ENCODE results near the gene CARD11.

Gene CARD11

DNA sequence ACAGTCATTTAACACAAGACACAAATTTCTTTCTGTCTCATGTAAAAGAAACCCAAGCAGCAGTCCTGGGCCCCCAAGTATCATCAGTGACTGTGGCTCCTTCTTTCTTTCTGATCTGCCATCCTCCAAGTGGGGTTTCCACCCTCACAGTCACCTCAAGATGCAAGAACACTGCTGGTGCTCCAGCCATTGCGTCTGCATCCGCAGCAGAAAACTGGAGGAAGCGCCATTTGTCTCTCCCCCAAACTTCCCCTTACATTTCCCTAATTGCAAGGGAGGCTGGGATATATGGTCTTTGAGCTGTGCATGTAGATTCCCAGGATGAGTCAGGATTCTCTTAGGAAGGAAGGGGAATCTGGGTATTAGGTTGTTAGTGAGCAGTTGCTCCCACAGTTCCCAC is 138.6 kb downstream of the CARD11 start:
- Histone ChIP-seq H3K4me3 (ENCODE audit: low read depth in 1 of 2, low read length in 1 of 2) (no peak overlapping the region), H3K9me3 (no peaks in the 10 kb centered on the region), H3K27me3 (no peaks in the 10 kb centered on the region), H3K4me1 (ENCODE audit: control insufficient read depth in 1 of 2, insufficient read depth in 1 of 2, low read depth in 1 of 2, low read length in 1 of 2) (no peaks in the 10 kb centered on the region), H3K36me3 (no peaks in the 10 kb centered on the region), H3K27ac (no peak overlapping the region)
- no peak for TF ChIP-seq CTCF (IDR thresholded peaks at IDR 0.05)

- Histone ChIP-seq H3K36me3 (no peaks in the 10 kb centered on the region), H3K9me3 (no peaks in the 10 kb centered on the region), H3K27me3 (no peaks in the 10 kb centered on the region), H3K4me1 (ENCODE audit: control insufficient read depth in 1 of 2, insufficient read depth in 1 of 2, low read depth in 1 of 2, low read length in 1 of 2) (no peaks in the 10 kb centered on the region), H3K4me3 (ENCODE audit: low read depth in 1 of 2, low read length in 1 of 2) (no peak overlapping the region), H3K27ac (no peak overlapping the region)
- no peak for TF ChIP-seq CTCF (IDR thresholded peaks at IDR 0.05)
Observed at GRCh38 chr7:2904202-2904601, 139.5 kb downstream of the CARD11 start.

- no peak overlapping the region for H3K27ac ChIP-seq
- H3K4me1 ChIP-seq (ENCODE audit: control insufficient read depth in 1 of 2, insufficient read depth in 1 of 2, low read depth in 1 of 2, low read length in 1 of 2) = no peaks in the 10 kb centered on the region
- H3K36me3 ChIP-seq = no peaks in the 10 kb centered on the region
- no peak overlapping the region for H3K4me3 ChIP-seq (ENCODE audit: low read depth in 1 of 2, low read length in 1 of 2)
- TF ChIP-seq CTCF (IDR thresholded peaks at IDR 0.05) = no peak
- no peaks in the 10 kb centered on the region for H3K27me3 ChIP-seq
- no peaks in the 10 kb centered on the region for H3K9me3 ChIP-seq
Observed at GRCh38 chr7:2903682-2904162, 139.9 kb downstream of the CARD11 start.

- H3K4me3 ChIP-seq (ENCODE audit: low read depth in 1 of 2, low read length in 1 of 2) = no peak overlapping the region
- TF ChIP-seq CTCF (IDR thresholded peaks at IDR 0.05) = no peak
- no peak overlapping the region for H3K27ac ChIP-seq
- peaks cover 10% of the 10 kb centered on the region for H3K27me3 ChIP-seq
- H3K9me3 ChIP-seq = no peaks in the 10 kb centered on the region
- no peaks in the 10 kb centered on the region for H3K36me3 ChIP-seq
- no peaks in the 10 kb centered on the region for H3K4me1 ChIP-seq (ENCODE audit: control insufficient read depth in 1 of 2, insufficient read depth in 1 of 2, low read depth in 1 of 2, low read length in 1 of 2)
Observed at GRCh38 chr7:2897023-2897422, 146.6 kb downstream of the CARD11 start.

DNA sequence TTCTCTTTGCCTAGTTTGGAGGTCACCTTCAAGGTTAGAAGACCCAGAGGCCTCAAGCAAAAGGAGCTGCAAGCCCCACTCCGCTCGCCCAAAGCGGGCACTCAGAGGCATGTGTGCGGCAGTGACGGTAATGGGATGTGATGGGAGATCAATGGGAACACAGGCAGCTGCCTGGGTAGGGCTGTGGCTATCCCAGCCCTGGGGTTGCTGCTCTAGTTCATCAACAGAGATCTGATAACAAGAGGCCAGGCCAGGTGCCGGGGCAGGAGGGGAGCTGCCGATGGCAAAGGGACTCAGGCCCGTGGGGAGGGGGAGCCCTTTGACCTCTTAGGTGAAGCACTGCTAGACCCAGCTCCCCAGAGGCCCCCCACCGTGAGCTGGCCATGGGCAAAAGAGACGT is 147.5 kb downstream of the CARD11 start:
- TF ChIP-seq CTCF (IDR thresholded peaks at IDR 0.05) = no peak
- Histone ChIP-seq H3K9me3 (no peaks in the 10 kb centered on the region), H3K27me3 (peaks cover 10% of the 10 kb centered on the region), H3K4me3 (ENCODE audit: low read depth in 1 of 2, low read length in 1 of 2) (no peak overlapping the region), H3K36me3 (no peaks in the 10 kb centered on the region), H3K4me1 (ENCODE audit: control insufficient read depth in 1 of 2, insufficient read depth in 1 of 2, low read depth in 1 of 2, low read length in 1 of 2) (no peaks in the 10 kb centered on the region), H3K27ac (no peak overlapping the region)
